ENCODE measurements around the gene ZSWIM5. TPM values are rescaled to one million over a fixed set of nuclear protein-coding genes. Genes with fewer than 3 reads are reported as not detected.

Gene ZSWIM5
- total and polyA plus RNA-seq, 4 donors = 7.9 to 14.8 (median 12.2) TPM

DNA sequence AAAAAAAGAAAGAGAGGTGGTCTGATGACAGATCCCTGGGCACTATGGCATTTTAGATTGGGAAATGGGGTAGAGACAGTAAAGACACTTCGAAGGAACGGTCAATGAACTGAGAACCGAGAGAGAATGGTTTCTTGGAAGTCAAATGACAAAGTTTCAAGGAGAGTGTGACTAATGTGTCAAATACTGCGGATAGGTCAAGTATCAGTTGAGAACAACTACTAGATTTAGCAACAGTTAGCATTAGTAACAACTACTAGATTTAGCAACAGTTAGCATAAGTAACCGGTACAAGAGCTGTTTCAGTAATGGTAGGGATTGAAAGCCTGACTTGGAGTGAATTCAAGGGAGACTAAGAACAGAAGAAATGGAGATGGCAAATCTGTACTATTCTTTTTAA lies 159.4 kb downstream of the ZSWIM5 start:
- WGBS (ENCODE audit: insufficient coverage) = 100% methylated on average over 3 of the region's 5 CpGs
- H3K9me3 ChIP-seq (ENCODE audit: control insufficient read depth, insufficient read depth, low read length) = no peaks in the 10 kb centered on the region
- DNase-seq (ENCODE audit: low read depth in 4 of 6, low spot score in 6 of 6) = no peak
- H3K36me3 ChIP-seq (ENCODE audit: control insufficient read depth, insufficient read depth, low read length) = peaks cover 5% of the 10 kb centered on the region
- H3K4me3 ChIP-seq (ENCODE audit: low read depth, low read length) = no peak overlapping the region
- H3K27ac ChIP-seq (ENCODE audit: low read depth, low read length) = no peak overlapping the region
- H3K27me3 ChIP-seq (ENCODE audit: control insufficient read depth, insufficient read depth, low read length) = no peaks in the 10 kb centered on the region
- H3K4me1 ChIP-seq (ENCODE audit: control insufficient read depth, insufficient read depth, low read length) = no peaks in the 10 kb centered on the region

DNA sequence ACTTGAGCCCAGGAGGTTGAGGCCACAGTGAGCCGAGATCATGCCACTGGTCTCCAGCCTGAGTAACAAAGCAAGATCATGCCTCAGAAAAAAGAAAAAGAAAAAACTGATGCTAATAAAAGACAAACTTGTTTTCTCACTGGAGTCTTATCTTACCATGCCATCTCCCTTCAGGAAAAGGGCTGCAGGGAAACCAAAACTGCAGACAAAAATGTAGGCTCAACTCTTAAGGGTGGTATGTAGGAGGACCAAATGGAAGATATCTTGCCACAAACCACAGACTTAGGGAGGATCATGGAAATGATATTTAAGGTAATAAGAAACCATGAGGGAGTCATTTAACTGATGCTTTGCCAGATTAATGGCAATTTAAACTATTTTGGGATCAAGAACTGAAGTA lies 161.5 kb downstream of the ZSWIM5 start:
- Histone ChIP-seq H3K36me3 (ENCODE audit: control insufficient read depth, insufficient read depth, low read length) (peaks cover 5% of the 10 kb centered on the region), H3K27me3 (ENCODE audit: control insufficient read depth, insufficient read depth, low read length) (no peaks in the 10 kb centered on the region), H3K27ac (ENCODE audit: low read depth, low read length) (no peak overlapping the region), H3K4me3 (ENCODE audit: low read depth, low read length) (no peak overlapping the region), H3K4me1 (ENCODE audit: control insufficient read depth, insufficient read depth, low read length) (no peaks in the 10 kb centered on the region), H3K9me3 (ENCODE audit: control insufficient read depth, insufficient read depth, low read length) (no peaks in the 10 kb centered on the region)
- 86% methylated on average over 1 of the region's 1 CpG for WGBS (ENCODE audit: insufficient coverage)
- no peak for DNase-seq (ENCODE audit: low read depth in 4 of 6, low spot score in 6 of 6)

DNA sequence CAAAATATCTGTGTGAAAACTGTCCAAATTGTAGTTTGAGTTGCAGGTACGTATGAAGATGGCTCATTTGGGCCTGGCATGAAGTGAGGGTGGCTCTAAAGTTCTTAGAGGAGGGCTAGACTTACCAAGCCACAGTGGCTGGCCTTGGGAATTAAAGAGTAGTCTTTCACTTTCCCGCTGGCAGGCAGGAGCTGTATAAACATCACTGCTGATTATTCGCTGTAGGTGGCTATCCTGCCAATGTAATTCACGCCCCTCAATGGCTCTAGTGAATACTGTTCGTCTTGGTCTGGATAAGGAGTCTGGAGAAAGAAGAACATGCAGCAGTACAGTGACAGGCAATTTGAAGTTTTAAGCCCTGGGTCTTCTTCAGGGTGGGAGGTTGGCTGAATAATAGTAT lies 163.3 kb downstream of the ZSWIM5 start:
- Histone ChIP-seq H3K9me3 (ENCODE audit: control insufficient read depth, insufficient read depth, low read length) (no peaks in the 10 kb centered on the region), H3K4me3 (ENCODE audit: low read depth, low read length) (no peak overlapping the region), H3K4me1 (ENCODE audit: control insufficient read depth, insufficient read depth, low read length) (no peaks in the 10 kb centered on the region), H3K27ac (ENCODE audit: low read depth, low read length) (no peak overlapping the region), H3K36me3 (ENCODE audit: control insufficient read depth, insufficient read depth, low read length) (peaks cover 7% of the 10 kb centered on the region), H3K27me3 (ENCODE audit: control insufficient read depth, insufficient read depth, low read length) (no peaks in the 10 kb centered on the region)
- WGBS (ENCODE audit: insufficient coverage) = 85% methylated on average over 5 of the region's 5 CpGs
- DNase-seq (ENCODE audit: low read depth in 4 of 6, low spot score in 6 of 6) = no peak

DNA sequence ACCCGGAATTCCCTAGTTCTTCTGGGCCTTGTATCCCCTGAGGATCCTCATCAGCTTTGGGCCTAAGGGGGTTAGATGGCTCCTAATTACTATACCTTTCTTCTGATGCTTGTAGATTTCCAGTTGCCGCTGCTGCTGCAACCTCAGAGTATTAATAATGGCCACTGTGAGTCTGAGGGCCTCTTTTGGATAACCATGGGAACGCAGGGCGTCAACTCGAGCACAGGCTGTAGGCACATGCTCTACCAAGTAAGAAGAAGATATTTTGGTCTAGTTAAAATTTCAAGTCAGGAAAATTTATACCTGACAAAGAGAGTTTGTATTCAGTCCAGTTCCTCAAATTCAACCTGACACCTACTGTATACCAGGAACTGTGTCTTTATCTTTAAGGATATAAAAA lies 166.1 kb downstream of the ZSWIM5 start:
- Histone ChIP-seq H3K4me3 (ENCODE audit: low read depth, low read length) (no peak overlapping the region), H3K9me3 (ENCODE audit: control insufficient read depth, insufficient read depth, low read length) (no peaks in the 10 kb centered on the region), H3K4me1 (ENCODE audit: control insufficient read depth, insufficient read depth, low read length) (no peaks in the 10 kb centered on the region), H3K27me3 (ENCODE audit: control insufficient read depth, insufficient read depth, low read length) (no peaks in the 10 kb centered on the region), H3K27ac (ENCODE audit: low read depth, low read length) (no peak overlapping the region), H3K36me3 (ENCODE audit: control insufficient read depth, insufficient read depth, low read length) (peaks cover 16% of the 10 kb centered on the region)
- no peak for DNase-seq (ENCODE audit: low read depth in 4 of 6, low spot score in 6 of 6)
- no CpG with 5 or more reads among the region's 5 CpGs for WGBS (ENCODE audit: insufficient coverage)

DNA sequence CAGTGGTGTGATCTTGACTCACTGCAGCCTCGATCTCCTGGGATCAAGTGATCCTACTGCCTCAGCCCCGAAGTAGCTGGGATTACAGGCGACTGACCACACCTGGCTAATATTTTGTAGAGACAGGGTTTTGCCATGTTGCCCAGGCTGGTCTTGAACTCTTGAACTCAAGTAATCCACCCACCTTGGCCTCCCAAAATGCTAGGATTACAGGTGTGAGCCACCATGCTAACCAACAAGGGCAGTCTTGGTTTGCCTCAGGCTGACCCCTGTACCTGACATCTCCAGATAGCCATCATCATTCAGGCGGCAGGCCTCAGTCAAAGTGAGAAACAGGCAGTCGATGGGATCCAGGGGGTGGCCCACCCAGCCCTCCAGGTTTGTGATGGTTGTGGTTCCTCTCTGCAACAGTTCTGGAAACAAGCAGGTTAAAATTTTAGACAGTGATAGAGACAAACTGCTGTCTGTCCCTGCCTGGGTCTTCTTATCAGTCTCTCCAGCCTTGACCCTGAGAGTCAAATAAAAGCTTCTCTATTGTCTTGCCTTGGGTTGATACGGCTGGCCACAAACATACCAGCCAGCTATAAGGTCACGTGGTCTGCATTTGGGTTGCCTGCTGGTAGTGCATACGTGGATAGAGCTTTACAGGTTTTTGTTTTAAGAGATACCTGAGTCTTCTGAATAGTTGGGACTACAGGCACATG lies 167.6 kb downstream of the ZSWIM5 start:
- Histone ChIP-seq H3K27ac (ENCODE audit: low read depth, low read length) (no peak overlapping the region), H3K36me3 (ENCODE audit: control insufficient read depth, insufficient read depth, low read length) (peaks cover 19% of the 10 kb centered on the region)
- WGBS (ENCODE audit: insufficient coverage) = 100% methylated on average over 5 of the region's 8 CpGs

DNA sequence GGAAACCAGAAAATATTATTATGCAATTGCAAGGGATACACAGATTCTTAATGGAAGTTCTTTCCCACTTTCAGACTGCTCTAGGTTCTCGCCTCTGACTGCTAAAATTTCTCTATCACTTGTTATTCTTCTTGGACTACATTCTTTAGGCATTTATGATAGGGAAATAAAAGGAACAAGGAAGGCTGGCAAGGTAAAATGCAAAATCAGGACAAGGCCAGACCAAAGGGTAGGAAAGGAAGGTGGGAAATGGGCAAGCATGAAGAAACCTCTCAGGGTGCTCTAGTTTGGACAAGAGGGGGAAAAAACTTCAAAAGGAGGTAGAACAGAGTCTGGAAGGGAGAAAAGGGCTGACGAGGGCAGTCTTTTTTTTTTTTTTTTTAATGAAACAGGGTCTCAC lies 168.2 kb downstream of the ZSWIM5 start:
- no CpG with 5 or more reads among the region's 2 CpGs for WGBS (ENCODE audit: insufficient coverage)
- no peak for DNase-seq (ENCODE audit: low read depth in 4 of 6, low spot score in 6 of 6)
- Histone ChIP-seq H3K9me3 (ENCODE audit: control insufficient read depth, insufficient read depth, low read length) (no peaks in the 10 kb centered on the region), H3K4me3 (ENCODE audit: low read depth, low read length) (no peak overlapping the region), H3K4me1 (ENCODE audit: control insufficient read depth, insufficient read depth, low read length) (no peaks in the 10 kb centered on the region), H3K27me3 (ENCODE audit: control insufficient read depth, insufficient read depth, low read length) (no peaks in the 10 kb centered on the region), H3K27ac (ENCODE audit: low read depth, low read length) (no peak overlapping the region), H3K36me3 (ENCODE audit: control insufficient read depth, insufficient read depth, low read length) (peaks cover 19% of the 10 kb centered on the region)

More for the DNA sequence above, 167.6 kb downstream of the ZSWIM5 start:
- no peak overlapping the region for H3K4me3 ChIP-seq (ENCODE audit: low read depth, low read length)
- H3K27me3 ChIP-seq (ENCODE audit: control insufficient read depth, insufficient read depth, low read length) = no peaks in the 10 kb centered on the region
- H3K9me3 ChIP-seq (ENCODE audit: control insufficient read depth, insufficient read depth, low read length) = no peaks in the 10 kb centered on the region
- no peak for DNase-seq (ENCODE audit: low read depth in 4 of 6, low spot score in 6 of 6)
- no peaks in the 10 kb centered on the region for H3K4me1 ChIP-seq (ENCODE audit: control insufficient read depth, insufficient read depth, low read length)

DNA sequence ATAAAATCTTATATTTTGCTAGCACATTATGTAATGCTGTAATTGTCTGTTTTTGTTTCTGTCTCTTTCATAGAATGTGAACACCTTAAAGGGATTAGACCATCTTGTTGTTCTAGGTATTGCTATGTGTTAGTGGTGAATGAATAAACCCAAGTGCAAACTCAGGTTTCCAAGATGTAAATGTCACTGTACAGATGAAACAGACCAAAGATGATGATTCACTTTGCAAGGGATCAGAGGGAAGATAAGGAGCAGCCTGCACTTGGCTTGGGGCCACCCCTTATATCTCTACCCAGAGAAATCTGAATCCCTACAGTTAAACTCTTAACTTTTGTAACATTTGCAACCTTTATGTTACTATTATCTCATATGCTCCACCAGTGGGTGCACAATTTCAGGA lies 168.9 kb downstream of the ZSWIM5 start:
- H3K27ac ChIP-seq (ENCODE audit: low read depth, low read length) = no peak overlapping the region
- peaks cover 20% of the 10 kb centered on the region for H3K36me3 ChIP-seq (ENCODE audit: control insufficient read depth, insufficient read depth, low read length)
- no peak for DNase-seq (ENCODE audit: low read depth in 4 of 6, low spot score in 6 of 6)

DNA sequence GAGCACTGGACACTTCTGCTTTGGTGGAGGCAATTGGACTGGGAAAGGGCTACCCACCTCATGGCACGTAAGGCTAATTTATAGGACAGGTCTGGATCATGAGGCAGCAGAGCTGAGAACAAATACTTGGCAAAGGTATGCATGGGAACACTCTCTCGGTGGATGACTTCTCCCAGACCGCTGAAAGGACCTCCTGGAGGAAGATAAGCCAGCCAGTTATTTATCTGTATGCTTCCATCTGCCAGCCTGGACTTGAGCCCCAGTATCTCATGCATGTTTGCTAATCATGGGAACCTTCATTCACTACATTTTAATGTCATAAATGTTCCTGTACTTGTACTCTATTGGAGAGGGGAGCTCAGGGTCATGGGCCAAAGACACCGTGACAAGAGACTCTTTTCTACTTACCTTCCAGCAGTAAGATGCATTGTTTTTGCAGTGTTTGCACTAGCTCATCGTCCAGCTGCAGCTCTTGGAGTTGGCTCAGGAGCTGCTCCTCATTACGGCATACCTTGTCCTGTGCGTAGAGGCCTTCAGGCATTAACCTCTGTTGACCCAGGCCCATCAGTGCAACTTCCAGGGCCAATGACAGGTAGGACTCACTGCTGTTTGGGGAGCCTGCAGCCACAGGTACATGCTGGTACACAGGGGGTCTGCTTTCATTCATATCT lies 170.6 kb downstream of the ZSWIM5 start:
- peaks cover 34% of the 10 kb centered on the region for H3K36me3 ChIP-seq (ENCODE audit: control insufficient read depth, insufficient read depth, low read length)
- no peaks in the 10 kb centered on the region for H3K4me1 ChIP-seq (ENCODE audit: control insufficient read depth, insufficient read depth, low read length)
- H3K27ac ChIP-seq (ENCODE audit: low read depth, low read length) = no peak overlapping the region
- DNase-seq (ENCODE audit: low read depth in 4 of 6, low spot score in 6 of 6) = no peak
- no peaks in the 10 kb centered on the region for H3K9me3 ChIP-seq (ENCODE audit: control insufficient read depth, insufficient read depth, low read length)
- WGBS (ENCODE audit: insufficient coverage) = 89% methylated on average over 7 of the region's 7 CpGs
- no peaks in the 10 kb centered on the region for H3K27me3 ChIP-seq (ENCODE audit: control insufficient read depth, insufficient read depth, low read length)
- no peak overlapping the region for H3K4me3 ChIP-seq (ENCODE audit: low read depth, low read length)

More for the DNA sequence above, 168.9 kb downstream of the ZSWIM5 start:
- no peak overlapping the region for H3K4me3 ChIP-seq (ENCODE audit: low read depth, low read length)
- H3K4me1 ChIP-seq (ENCODE audit: control insufficient read depth, insufficient read depth, low read length) = no peaks in the 10 kb centered on the region
- no peaks in the 10 kb centered on the region for H3K27me3 ChIP-seq (ENCODE audit: control insufficient read depth, insufficient read depth, low read length)
- no peaks in the 10 kb centered on the region for H3K9me3 ChIP-seq (ENCODE audit: control insufficient read depth, insufficient read depth, low read length)

DNA sequence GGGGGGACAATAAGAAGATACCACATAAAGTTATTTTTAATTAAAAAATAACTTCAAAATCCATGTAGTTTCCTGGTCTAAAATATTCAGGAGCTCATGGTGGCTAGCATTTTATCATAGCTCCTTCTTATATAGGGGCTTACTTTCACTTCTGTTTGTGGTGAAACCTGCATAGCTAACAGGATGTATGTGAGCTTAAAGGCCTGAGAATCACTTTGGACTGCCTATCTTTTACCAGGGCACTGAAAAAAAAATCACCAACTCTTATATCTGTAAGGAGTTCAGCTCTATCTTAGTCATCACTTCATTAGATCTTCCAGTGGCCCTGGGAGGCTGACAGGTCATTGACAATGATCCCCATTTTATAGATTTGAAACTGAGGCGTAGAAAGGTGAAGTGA lies 173.0 kb downstream of the ZSWIM5 start:
- Histone ChIP-seq H3K27me3 (ENCODE audit: control insufficient read depth, insufficient read depth, low read length) (no peaks in the 10 kb centered on the region), H3K9me3 (ENCODE audit: control insufficient read depth, insufficient read depth, low read length) (no peaks in the 10 kb centered on the region), H3K27ac (ENCODE audit: low read depth, low read length) (no peak overlapping the region), H3K36me3 (ENCODE audit: control insufficient read depth, insufficient read depth, low read length) (peaks cover 35% of the 10 kb centered on the region), H3K4me1 (ENCODE audit: control insufficient read depth, insufficient read depth, low read length) (no peaks in the 10 kb centered on the region), H3K4me3 (ENCODE audit: low read depth, low read length) (no peak overlapping the region)
- no peak for DNase-seq (ENCODE audit: low read depth in 4 of 6, low spot score in 6 of 6)
- WGBS (ENCODE audit: insufficient coverage) = no CpG with 5 or more reads among the region's 1 CpG

DNA sequence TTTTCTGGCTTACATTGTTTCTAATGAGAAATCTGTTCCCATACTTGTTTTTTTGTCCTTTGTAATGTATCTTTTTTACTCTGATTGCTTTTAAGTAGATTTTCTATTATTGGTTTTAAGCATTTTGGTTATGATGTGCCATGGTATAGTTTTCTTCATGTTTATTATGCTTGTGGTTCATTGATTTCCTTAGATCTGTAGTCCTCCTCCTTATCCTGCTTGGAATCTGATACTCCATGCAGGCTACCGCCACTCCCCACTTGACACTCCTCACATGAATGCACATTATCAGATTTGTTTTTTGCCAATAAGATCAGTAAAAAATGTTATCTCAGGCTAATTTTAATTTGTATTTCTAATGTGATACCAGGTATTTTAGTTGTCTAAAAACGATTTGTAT lies 173.6 kb downstream of the ZSWIM5 start:
- DNase-seq (ENCODE audit: low read depth in 4 of 6, low spot score in 6 of 6) = no peak
- Histone ChIP-seq H3K4me3 (ENCODE audit: low read depth, low read length) (no peak overlapping the region), H3K27ac (ENCODE audit: low read depth, low read length) (no peak overlapping the region), H3K4me1 (ENCODE audit: control insufficient read depth, insufficient read depth, low read length) (no peaks in the 10 kb centered on the region), H3K36me3 (ENCODE audit: control insufficient read depth, insufficient read depth, low read length) (peaks cover 33% of the 10 kb centered on the region), H3K9me3 (ENCODE audit: control insufficient read depth, insufficient read depth, low read length) (no peaks in the 10 kb centered on the region), H3K27me3 (ENCODE audit: control insufficient read depth, insufficient read depth, low read length) (no peaks in the 10 kb centered on the region)
- WGBS (ENCODE audit: insufficient coverage) = no CpG with 5 or more reads among the region's 2 CpGs

All from spinal cord (tissue), 10 donors.